DOHH2 (cell line): ENCODE results near the gene CACNA1E.

ENCODE experiments used
- H3F3A ChIP-seq: fragments of 200-600 bp; sonication (generic), shearing (Covaris generic); 2 replicates; pipeline ENCODE4 v1.6.0; 2016; ENCODE audit warnings: antibody characterized with exemption, mild to moderate bottlenecking; ENCODE audit not compliant: control insufficient read depth, insufficient read depth
- H3K27ac ChIP-seq: fragments of 200-600 bp; sonication (generic); 2 replicates; pipeline ENCODE4 v1.5.1; 2014; ENCODE audit warnings: low read depth, mild to moderate bottlenecking, low read length, moderate library complexity
- H3K27me3 ChIP-seq: fragments of 200-600 bp; sonication (generic); 2 replicates; pipeline ENCODE4 v1.6.1; 2014; ENCODE audit warnings: mild to moderate bottlenecking, low read length, mixed read lengths; ENCODE audit not compliant: control insufficient read depth
- H3K36me3 ChIP-seq: fragments of 200-600 bp; sonication (generic); 2 replicates; pipeline ENCODE4 v1.6.1; 2014; ENCODE audit warnings: mild to moderate bottlenecking, low read length, moderate library complexity, mixed read lengths; ENCODE audit not compliant: control insufficient read depth
- H3K4me1 ChIP-seq: fragments of 200-600 bp; sonication (generic); 2 replicates; pipeline ENCODE4 v1.6.1; 2014; ENCODE audit warnings: mild to moderate bottlenecking, low read length, mixed read lengths; ENCODE audit not compliant: control insufficient read depth
- H3K4me2 ChIP-seq: fragments of 200-600 bp; sonication (generic); 2 replicates; pipeline ENCODE4 v1.6.0; 2014; ENCODE audit warnings: mild to moderate bottlenecking, low read length, moderate library complexity
- H3K4me3 ChIP-seq: fragments of 200-600 bp; sonication (generic); 2 replicates; pipeline ENCODE4 v1.5.1; 2014; ENCODE audit warnings: mild to moderate bottlenecking, low read length, mixed read lengths
- H3K79me2 ChIP-seq: fragments of 200-600 bp; sonication (generic); 2 replicates; pipeline ENCODE4 v1.6.1; 2014; ENCODE audit warnings: mild to moderate bottlenecking, low read length, mixed read lengths; ENCODE audit not compliant: control insufficient read depth
- H3K9me2 ChIP-seq: fragments of 200-600 bp; sonication (generic); replicated peaks from 2 replicates; pipeline ENCODE4 v1.6.1; 2014; ENCODE audit warnings: mild to moderate bottlenecking, low read length, mixed read lengths; ENCODE audit not compliant: control insufficient read depth
- H3K9me3 ChIP-seq: fragments of 200-600 bp; sonication (generic); 2 replicates; pipeline ENCODE4 v1.6.1; 2014; ENCODE audit warnings: antibody characterized with exemption, low read length, mixed read lengths; ENCODE audit not compliant: control insufficient read depth, insufficient read depth
- H4K20me1 ChIP-seq: fragments of 200-600 bp; sonication (generic); 2 replicates; pipeline ENCODE4 v1.6.0; 2014; ENCODE audit warnings: low read depth, mild to moderate bottlenecking, antibody characterized with exemption, low read length, moderate library complexity; ENCODE audit not compliant: control insufficient read depth, insufficient read depth
- CTCF ChIP-seq: fragments of 200-600 bp; sonication (generic); IDR thresholded peaks from one replicate; pipeline ENCODE4 v1.5.1; 2014; ENCODE audit warnings: antibody characterized with exemption, mild to moderate bottlenecking, low read depth, low read length; ENCODE audit not compliant: poor library complexity, severe bottlenecking
- EZH2phosphoT487 ChIP-seq: fragments of 200-600 bp; sonication (generic); IDR thresholded peaks from 2 replicates; pipeline ENCODE4 v1.6.1; 2017; ENCODE audit warnings: borderline replicate concordance, mild to moderate bottlenecking, antibody characterized with exemption, low read length, moderate library complexity, mixed read lengths

Gene CACNA1E

DNA sequence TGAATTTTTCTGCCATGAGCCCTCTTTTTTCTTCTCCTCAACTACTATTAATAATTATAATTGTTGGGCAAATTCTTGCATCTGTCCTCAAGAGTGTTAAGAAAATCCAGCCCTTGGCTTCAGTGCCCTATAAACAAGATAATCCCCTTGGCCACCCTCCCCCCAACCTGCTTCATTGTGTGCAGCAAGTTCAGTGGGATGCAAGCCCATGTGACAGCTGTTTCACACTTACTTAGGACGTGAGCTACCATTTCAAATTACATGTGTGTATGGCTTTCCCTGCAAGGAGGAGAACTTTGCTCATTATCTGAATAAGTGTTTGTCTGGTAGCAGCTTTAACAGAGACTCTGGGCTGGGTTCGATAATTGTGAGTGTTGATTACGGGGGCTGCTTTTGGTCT is 276.2 kb downstream of the CACNA1E start:
- Histone ChIP-seq H3F3A (no peaks in the 10 kb centered on the region), H3K36me3 (no peaks in the 10 kb centered on the region), H3K4me2 (no peak overlapping the region), H3K4me3 (no peak overlapping the region), H3K27me3 (no peaks in the 10 kb centered on the region), H3K27ac (no peak overlapping the region), H3K4me1 (no peaks in the 10 kb centered on the region), H3K79me2 (no peaks in the 10 kb centered on the region), H4K20me1 (no peaks in the 10 kb centered on the region), H3K9me3 (no peaks in the 10 kb centered on the region), H3K9me2 (no peaks in the 10 kb centered on the region)
- TF ChIP-seq EZH2phosphoT487 (no peak), CTCF (no peak)

DNA sequence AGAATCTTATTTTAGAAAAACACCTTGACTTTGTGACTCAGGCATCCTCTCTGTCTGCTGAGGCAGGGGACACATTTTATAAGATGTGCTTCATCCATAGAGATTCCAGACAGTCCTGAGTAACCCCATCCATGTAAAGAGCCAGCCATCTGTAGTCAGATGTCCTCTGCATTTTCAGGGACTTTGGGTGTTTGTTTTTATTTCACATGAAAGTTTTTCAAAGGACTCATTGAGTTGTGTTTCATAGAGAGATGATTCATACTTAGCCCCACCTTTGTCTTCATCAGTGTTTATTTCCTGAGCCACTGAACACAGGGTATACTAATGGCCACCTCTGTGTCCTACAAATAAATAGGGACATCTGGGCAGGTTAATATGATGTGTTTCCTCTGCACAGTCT is 280.4 kb downstream of the CACNA1E start:
- Histone ChIP-seq H3K4me1 (no peaks in the 10 kb centered on the region), H3K27ac (no peak overlapping the region), H3K36me3 (no peaks in the 10 kb centered on the region), H3K27me3 (no peaks in the 10 kb centered on the region), H3F3A (no peaks in the 10 kb centered on the region), H3K79me2 (no peaks in the 10 kb centered on the region), H3K9me2 (no peaks in the 10 kb centered on the region), H4K20me1 (no peaks in the 10 kb centered on the region), H3K9me3 (no peaks in the 10 kb centered on the region), H3K4me2 (no peak overlapping the region), H3K4me3 (no peak overlapping the region)
- TF ChIP-seq EZH2phosphoT487, result no peak
- no peak for TF ChIP-seq CTCF

DNA sequence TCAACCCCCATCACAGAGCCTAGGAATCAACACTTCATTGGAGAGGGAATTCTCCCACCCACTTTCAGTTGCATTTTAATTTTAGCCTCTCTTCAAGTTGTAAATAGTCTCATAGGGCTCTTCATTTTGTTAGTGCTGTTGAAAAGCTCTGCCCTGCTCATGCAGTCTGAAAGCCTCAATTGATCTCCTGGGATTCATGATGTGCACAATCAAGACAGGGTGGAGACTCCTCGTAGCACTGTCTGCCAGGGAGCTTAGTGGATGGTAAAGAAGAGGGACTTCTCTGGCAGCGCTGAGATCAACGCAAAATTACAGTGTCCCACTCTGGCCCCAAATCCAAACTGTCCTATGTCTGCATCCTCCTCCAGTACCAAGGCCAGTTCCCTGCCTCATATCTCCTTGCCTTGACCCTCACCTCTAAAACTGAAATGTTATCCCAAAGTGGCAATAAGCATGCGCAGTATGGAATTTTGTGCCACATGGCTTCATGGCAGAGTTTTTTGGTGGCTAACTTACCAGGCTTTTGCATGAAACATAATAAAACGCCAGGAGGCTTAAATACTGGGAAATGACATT is 282.2 kb downstream of the CACNA1E start:
- TF ChIP-seq CTCF (no peak), EZH2phosphoT487 (no peak)
- Histone ChIP-seq H3K36me3 (no peaks in the 10 kb centered on the region), H3K79me2 (no peaks in the 10 kb centered on the region), H4K20me1 (no peaks in the 10 kb centered on the region), H3K27me3 (no peaks in the 10 kb centered on the region), H3K9me2 (no peaks in the 10 kb centered on the region), H3K4me3 (no peak overlapping the region), H3K9me3 (no peaks in the 10 kb centered on the region), H3K4me1 (no peaks in the 10 kb centered on the region), H3K4me2 (no peak overlapping the region), H3K27ac (no peak overlapping the region), H3F3A (no peaks in the 10 kb centered on the region)
